ENCODE measurements around the gene SF3B6. TPM values are rescaled to one million over a fixed set of nuclear protein-coding genes. Genes with fewer than 3 reads are reported as not detected.

SF3B6 gene
- total RNA-seq, 1 donor from 2014 or later, result 89.5 TPM

DNA sequence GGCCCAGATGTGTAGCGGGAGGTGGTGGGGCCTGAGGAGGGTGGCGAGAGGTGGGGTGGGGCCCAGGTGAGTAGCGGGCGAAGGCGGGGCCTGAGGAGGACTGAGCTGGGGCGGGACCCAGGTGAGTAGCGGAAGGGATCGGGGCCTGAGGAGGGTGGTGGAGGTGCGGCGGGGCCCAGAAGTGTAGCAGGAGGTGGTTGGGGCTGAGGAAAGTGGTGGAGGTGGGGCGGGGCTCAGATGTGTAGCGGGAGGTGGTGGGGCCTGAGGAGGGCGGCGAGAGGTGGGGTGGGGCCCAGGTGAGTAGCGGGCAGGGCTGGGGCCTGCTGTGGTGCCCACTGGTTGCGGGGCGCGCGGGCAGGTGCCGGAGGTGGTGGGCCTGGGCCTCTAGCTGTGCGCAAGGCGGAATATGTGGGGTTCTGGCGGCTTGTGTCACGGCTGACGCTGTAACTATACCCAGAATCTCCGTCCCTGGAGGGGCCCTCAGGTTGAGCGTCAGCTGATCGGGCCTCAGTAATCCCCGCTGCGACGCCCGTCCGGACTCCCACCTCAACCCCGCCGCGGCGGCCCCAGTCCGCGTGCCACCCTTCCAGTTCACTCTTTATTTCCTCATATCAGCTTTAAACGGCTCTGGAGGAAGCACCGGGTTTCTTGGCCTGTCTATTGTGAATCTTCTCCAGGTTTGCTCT is 866 bp upstream of the SF3B6 start:
- Mint-ChIP-seq H3K9me3 (ENCODE audit: unreplicated experiment) (no peaks in the 10 kb centered on the region), H3K27ac (ENCODE audit: unreplicated experiment) (peak overlapping the region; percentile 97), H3K36me3 (ENCODE audit: unreplicated experiment) (peaks cover 18% of the 10 kb centered on the region), H3K27me3 (ENCODE audit: unreplicated experiment) (no peaks in the 10 kb centered on the region), H3K4me1 (ENCODE audit: unreplicated experiment) (peaks cover 27% of the 10 kb centered on the region), H3K4me3 (ENCODE audit: unreplicated experiment) (peak overlapping the region; percentile 98)
- no peak for TF ChIP-seq CTCF (IDR thresholded peaks at IDR 0.05)
- no peak for DNase-seq (ENCODE audit: extremely low spot score, unreplicated experiment)

DNA sequence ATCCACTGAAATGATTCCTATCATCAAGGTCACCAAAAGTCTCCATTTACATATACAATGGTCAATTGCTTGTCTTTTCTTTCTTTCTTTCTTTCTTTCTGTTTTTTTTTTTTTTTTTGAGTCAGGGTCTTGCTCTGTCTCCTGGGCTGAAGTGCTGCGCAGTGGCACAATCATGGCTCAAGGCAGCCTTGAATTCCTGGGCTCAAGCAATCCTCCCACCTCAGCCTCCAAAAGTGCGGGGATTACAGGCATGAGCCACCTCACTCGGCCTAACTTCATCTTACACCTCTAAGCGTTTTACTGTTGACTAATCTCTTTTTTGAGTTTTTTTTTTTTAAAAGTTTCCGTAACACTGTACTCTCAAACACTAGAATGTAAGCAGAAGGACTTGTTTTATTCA is 867 bp downstream of the SF3B6 start:
- Mint-ChIP-seq H3K36me3 (ENCODE audit: unreplicated experiment) (peaks cover 15% of the 10 kb centered on the region), H3K4me3 (ENCODE audit: unreplicated experiment) (peak overlapping the region; percentile 98), H3K4me1 (ENCODE audit: unreplicated experiment) (peaks cover 27% of the 10 kb centered on the region), H3K27me3 (ENCODE audit: unreplicated experiment) (no peaks in the 10 kb centered on the region), H3K9me3 (ENCODE audit: unreplicated experiment) (no peaks in the 10 kb centered on the region), H3K27ac (ENCODE audit: unreplicated experiment) (peak overlapping the region; percentile 97)
- DNase-seq (ENCODE audit: extremely low spot score, unreplicated experiment), result no peak
- no peak for TF ChIP-seq CTCF (IDR thresholded peaks at IDR 0.05)

DNA sequence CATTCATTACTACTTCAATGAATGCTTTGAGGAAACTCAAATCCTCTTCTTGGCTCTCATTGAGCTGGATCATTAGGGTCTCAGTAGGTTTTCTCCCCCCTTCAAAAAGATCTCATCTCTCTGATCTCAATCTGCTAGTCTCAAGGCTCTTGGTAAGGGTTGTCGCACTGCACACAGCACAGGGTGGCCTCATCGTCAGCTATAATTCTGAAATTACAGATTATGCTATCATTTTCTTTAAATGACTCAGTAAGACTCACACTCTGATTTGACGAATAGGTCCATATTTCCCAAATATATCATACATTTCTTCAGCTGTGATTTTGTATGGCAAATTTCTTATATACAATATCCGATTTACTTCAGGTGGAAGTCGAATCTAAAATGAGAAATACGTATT is 2.3 kb downstream of the SF3B6 start:
- H3K4me3 Mint-ChIP-seq (ENCODE audit: unreplicated experiment), result peak overlapping the region; percentile 40
- peak overlapping the region; percentile 23 for H3K27ac Mint-ChIP-seq (ENCODE audit: unreplicated experiment)

DNA sequence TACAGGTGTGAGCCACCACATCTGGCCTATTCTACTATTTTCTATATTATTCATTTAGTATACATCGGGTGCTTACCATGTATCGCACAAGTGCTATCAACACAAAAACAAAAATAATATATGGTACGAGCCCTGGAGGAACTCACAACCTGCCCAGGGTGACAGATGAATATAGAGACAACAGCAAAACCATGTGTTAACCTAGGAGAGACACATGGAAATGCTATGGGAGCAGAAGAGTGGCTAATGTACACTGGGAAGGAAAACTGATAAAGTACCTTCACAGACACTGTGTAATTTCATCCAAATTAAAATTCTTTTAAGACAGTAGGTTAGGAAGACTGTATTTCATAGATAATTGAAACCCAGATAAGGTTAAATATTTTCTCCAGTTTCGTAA is 3.9 kb downstream of the SF3B6 start:
- no peak for DNase-seq (ENCODE audit: extremely low spot score, unreplicated experiment)
- Mint-ChIP-seq H3K27ac (ENCODE audit: unreplicated experiment) (no peak overlapping the region), H3K9me3 (ENCODE audit: unreplicated experiment) (no peaks in the 10 kb centered on the region), H3K4me3 (ENCODE audit: unreplicated experiment) (no peak overlapping the region), H3K36me3 (ENCODE audit: unreplicated experiment) (peaks cover 16% of the 10 kb centered on the region), H3K27me3 (ENCODE audit: unreplicated experiment) (no peaks in the 10 kb centered on the region), H3K4me1 (ENCODE audit: unreplicated experiment) (peaks cover 19% of the 10 kb centered on the region)
- TF ChIP-seq CTCF (IDR thresholded peaks at IDR 0.05), result no peak

More for the DNA sequence above, 2.3 kb downstream of the SF3B6 start:
- no peaks in the 10 kb centered on the region for H3K27me3 Mint-ChIP-seq (ENCODE audit: unreplicated experiment)
- no peak for TF ChIP-seq CTCF (IDR thresholded peaks at IDR 0.05)
- DNase-seq (ENCODE audit: extremely low spot score, unreplicated experiment), result no peak
- H3K9me3 Mint-ChIP-seq (ENCODE audit: unreplicated experiment), result no peaks in the 10 kb centered on the region
- H3K4me1 Mint-ChIP-seq (ENCODE audit: unreplicated experiment), result peaks cover 27% of the 10 kb centered on the region
- H3K36me3 Mint-ChIP-seq (ENCODE audit: unreplicated experiment), result peaks cover 10% of the 10 kb centered on the region

GRCh38 chr2:24065341-24065740 is 10.8 kb downstream of the SF3B6 start:
- Mint-ChIP-seq H3K9me3 (ENCODE audit: unreplicated experiment) (no peaks in the 10 kb centered on the region), H3K27ac (ENCODE audit: unreplicated experiment) (no peak overlapping the region), H3K36me3 (ENCODE audit: unreplicated experiment) (peaks cover 10% of the 10 kb centered on the region), H3K4me3 (ENCODE audit: unreplicated experiment) (no peak overlapping the region), H3K4me1 (ENCODE audit: unreplicated experiment) (no peaks in the 10 kb centered on the region), H3K27me3 (ENCODE audit: unreplicated experiment) (no peaks in the 10 kb centered on the region)
- no peak for DNase-seq (ENCODE audit: extremely low spot score, unreplicated experiment)
- TF ChIP-seq CTCF (IDR thresholded peaks at IDR 0.05), result no peak

Measured in osteocyte (in vitro differentiated cells).